Endometrium (tissue), 2 donors: ENCODE data around the gene TNNT3.
"Not testable (repeated sequence)": the region's sequence is repeated elsewhere in the genome, so short reads cannot be mapped to it uniquely, and the experiment has no call there.

ENCODE experiments used
- FAIRE-seq: peaks from 2 replicates; lab custom pipeline; 2012; peaks lifted over from hg19 to GRCh38; lab: Jason Lieb, UNC
- donor health status: control.
- donor health status: control.

Gene TNNT3

DNA sequence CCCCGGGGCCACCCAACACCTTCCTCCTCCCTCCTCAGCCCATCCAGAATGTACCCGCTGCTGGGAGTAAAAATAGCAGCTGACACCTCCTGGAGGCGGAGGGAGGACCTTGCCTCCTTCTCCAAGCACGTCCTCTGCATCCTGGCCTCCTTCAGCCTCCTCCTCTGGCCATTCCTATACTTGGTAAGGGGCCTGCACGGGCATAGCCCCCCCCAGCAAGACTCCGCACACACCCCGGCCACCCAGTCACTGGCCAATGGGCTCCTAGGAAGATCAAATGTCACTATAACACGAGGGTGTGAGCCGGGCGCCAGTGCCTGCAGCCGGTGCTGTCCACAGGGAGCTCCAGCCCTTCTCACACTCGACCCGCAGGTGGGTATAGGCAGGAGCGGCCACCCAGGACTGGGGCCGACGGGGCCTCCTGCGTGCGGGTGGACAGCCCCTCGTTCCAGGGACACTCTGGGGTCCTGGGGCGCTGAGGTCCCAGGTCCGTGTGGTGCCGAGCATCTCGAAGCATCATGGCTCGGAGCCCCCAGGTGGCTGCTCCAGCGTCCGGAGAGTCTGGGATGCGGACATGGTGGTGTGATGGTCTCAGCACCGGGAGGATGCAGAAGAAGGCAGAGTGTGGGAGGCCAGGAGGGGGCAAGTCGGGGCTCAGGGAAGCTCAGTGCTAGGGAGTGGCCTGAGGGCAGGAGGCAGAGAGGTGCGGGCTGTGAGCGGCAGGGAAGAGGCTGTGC is at the start of gene TNNT3:
TNNT3 (plus strand) TSS at position 313 of the 737 bp plus-strand sequence. CDS start 3,172 bp downstream, outside the sequence.
- no peak for FAIRE-seq

GRCh38 chr11:1870326-1870696 is 49.2 kb upstream of the TNNT3 start:
- no peak for FAIRE-seq

- no peak for FAIRE-seq
Measured at GRCh38 chr11:1870721-1871466, 48.6 kb upstream of the TNNT3 start.

- FAIRE-seq = no peak
Measured at GRCh38 chr11:1871531-1871930, 48.0 kb upstream of the TNNT3 start.

DNA sequence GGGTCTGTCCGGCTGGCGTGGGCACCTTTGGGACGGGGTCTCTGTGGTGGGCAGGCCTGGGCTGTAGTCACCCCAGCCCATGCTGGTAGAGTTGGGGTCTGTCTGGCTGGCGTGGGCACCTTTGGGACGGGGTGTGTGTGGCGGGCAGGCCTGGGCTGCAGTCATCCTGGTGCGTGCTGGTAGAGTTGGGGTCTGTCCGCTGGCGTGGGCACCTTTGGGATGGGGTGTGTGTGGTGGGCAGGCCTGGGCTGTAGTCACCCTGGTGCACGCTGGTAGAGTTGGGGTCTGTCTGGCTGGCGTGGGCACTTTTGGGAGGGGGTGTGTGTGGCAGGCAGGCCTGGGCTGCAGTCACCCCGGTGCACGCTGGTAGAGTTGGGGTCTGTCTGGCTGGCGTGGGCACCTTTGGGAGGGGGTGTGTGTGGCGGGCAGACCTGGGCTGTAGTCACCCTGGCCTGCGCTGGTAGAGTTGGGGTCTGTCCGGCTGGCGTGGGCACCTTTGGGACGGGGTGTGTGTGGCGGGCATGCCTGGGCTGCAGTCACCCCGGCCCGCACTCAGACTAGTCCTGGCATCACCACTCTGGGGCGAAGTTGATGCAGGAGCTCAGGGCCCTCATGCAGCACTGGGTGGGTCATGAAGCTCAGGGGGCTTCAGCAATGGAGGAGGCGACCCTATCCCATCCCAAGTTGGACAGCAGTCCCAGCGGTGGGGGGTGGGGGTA is 47.1 kb upstream of the TNNT3 start:
- FAIRE-seq = no peak

DNA sequence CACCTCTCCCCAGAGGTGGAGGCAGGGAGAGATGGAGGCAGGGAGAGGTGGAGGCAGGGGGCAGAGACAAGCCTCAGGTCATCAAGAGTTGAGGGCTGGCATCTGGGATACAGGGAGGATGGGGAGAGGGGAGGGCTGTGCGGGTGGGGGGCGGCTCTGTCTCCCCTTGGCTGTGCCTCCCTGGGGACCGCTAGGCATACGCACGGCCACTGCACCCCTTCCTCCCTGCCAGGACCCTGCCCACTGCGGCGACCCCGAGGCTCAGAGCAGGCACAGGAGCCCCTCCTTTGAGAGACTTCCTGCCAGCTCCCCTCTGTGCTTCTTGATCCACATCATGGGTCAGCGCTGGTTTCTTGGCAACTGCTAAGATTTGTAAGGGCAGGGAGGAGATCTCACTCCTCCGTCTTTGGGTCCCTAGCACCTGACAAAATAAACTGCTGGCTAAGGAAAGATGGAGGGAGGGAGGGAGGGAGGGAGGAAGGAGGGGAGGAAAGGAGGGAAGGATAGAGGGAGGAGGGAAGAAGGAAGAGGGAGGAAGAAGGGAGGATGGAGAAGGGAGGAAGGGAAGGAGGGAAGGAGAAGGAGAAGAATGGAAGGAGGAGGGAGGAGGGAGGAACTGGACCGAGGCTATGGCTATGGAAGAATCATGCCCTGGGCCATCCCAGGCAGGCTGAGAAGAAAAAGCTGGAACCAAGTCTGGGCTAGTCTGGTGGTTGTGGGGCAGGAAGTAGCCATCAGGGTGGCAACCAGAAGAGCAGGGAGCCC is 46.3 kb upstream of the TNNT3 start:
- FAIRE-seq = no peak

DNA sequence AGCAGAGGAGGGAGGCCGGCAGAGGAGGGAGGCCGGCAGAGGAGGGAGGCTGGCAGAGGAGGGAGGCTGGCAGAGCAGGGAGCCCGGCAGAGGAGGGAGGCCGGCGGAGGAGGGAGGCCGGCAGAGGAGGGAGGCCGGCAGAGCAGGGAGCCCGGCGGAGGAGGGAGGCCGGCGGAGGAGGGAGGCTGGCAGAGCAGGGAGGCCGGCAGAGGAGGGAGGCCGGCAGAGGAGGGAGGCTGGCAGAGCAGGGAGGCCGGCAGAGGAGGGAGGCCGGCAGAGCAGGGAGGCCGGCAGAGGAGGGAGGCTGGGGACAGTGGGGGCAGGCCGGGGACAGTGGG is 45.7 kb upstream of the TNNT3 start:
- not testable (repeated sequence) for FAIRE-seq

GRCh38 chr11:1874441-1875092 is 44.9 kb upstream of the TNNT3 start:
- FAIRE-seq = not testable (repeated sequence)

DNA sequence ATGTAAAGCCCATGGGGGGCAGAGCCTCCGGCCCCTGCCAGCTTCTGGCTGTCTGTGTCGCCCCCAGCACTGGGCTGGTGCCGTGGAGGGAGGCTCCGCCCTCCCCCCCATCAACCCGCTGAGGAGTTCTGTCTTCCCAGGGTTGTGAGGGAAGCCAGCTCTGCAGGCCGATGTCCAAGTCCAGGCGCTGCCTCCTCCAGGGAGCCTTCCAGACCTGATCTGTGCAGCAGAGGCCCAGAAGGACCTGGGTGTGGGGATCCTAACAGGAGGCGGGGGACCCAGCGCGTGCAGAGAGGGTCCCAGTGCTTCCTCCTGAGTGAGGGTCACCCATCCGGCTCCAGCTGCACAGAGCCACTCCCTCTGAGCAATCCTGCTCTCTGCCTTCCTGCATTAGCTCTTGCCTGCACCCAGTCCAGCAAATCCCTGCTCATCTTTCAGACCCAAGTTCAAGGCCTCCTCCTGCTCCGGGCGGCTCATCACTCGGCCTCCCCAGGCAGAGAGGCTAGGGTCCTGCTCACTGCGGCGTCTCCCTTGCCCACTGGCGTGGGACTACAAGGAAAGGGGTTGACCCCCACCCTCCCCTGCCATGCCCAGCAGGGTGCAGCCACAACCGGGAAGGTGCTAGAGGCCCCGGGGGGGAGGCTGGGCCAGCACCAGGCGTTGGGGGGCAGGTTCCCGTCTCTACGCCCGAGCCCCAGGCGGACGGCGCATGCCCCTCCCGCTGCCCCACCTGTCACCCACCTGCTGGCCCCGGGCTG is 44.2 kb upstream of the TNNT3 start:
- FAIRE-seq = no peak

DNA sequence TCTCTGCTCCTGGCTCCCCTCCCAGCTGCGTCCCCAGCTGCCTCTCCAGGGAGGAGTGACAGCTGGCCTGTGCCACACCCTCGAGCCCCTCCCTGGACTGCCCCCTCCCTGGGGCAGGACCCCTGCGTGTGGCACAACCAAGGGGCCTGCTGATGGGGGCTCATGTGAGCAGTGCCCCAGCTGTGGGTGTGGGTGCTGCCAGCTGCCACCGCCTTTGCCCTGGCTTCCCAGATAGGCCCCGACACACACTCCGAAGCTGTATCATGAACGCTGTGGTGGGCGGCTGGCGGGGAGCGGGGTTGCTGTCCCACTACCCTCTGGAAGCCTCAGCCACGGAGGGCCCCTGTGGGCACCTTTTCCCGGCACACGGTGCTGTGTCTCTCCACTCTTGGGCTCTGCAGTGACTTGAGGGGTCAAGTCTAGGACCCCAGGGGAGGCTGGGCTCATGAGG is 43.6 kb upstream of the TNNT3 start:
- not testable (repeated sequence) for FAIRE-seq

DNA sequence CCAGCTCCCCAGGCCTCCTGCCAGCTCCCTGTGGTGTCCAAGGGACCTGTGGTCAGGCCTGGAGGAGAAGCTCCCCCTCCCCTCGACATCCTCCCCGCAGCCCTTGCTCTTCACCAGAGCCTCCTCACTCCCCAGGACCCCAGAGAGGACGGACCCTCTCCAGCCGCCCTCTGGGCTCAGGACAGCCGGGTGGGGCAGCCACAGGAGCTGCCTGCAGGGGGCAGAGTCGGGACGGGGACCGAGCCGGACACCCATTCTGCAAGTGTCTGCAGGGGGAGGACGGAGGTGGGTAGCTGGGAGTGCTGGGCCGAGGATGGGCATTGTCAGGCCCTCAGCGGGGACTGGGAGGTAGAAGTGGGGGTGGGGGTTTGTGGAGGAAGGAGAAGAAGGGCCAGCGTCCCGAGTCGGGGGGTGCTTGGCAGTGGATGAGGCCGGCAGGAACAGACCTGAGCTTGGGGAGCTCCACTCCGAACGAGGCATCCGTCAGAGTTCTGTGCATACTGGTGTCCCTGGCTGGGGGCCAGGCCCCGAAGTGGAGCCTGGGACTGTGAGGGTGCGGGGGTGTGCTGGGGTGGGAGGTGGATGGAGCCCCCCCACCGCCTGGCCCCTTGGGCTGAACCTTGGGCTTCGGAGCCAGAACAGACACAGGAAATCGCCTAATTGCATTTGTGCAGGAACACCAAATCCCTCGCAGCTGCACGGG is 43.0 kb upstream of the TNNT3 start:
- no peak for FAIRE-seq

GRCh38 chr11:1877211-1878136 is 42.0 kb upstream of the TNNT3 start:
- FAIRE-seq = no peak

DNA sequence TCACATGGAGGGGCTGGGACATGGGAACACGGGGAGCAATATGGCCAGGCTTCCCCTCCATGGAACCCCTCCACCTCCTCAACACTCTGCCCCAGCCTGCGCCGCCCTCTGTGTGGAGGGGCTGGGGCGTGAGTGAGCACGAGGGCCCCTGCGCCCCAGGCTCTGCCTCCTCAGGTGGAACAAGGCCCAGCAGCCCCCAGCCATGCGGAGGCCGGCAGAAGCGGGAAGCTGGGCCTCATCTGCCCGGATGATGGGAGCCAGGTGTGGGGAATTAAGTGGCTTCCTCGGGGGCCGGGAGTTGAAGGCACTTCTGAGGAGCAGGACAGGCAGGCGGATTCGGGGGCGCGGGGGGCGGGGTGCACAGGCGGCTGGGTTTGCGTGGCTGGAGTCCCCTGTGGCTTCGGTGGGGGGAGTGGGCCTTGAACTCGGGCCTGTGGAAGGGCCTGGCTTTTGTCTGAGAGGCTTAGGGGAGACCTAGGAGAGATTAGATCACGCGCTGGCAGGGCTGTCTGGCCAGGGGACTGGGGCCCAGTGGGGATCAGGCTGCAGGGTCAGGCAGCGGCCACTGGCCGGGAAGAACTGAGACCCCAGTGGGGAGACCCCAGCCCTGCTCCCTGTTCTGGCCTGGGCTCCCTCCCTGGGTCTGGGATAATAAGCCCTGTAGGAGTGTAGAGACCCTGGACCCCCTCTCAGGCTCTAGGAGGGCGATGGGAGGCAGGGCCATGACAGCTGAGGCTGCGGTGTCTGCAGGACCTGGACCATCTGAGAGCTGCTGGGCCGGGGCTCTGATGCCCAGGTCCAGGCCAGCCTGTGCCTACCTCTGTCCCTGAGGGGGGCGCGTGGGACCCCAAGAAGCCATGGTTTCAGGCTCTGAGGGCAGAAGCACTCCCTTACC is 41.1 kb upstream of the TNNT3 start:
- no peak for FAIRE-seq

- FAIRE-seq = no peak
Measured at GRCh38 chr11:1879342-1879940, 40.1 kb upstream of the TNNT3 start.

- FAIRE-seq = no peak
Measured at GRCh38 chr11:1879941-1880720, 39.4 kb upstream of the TNNT3 start.

DNA sequence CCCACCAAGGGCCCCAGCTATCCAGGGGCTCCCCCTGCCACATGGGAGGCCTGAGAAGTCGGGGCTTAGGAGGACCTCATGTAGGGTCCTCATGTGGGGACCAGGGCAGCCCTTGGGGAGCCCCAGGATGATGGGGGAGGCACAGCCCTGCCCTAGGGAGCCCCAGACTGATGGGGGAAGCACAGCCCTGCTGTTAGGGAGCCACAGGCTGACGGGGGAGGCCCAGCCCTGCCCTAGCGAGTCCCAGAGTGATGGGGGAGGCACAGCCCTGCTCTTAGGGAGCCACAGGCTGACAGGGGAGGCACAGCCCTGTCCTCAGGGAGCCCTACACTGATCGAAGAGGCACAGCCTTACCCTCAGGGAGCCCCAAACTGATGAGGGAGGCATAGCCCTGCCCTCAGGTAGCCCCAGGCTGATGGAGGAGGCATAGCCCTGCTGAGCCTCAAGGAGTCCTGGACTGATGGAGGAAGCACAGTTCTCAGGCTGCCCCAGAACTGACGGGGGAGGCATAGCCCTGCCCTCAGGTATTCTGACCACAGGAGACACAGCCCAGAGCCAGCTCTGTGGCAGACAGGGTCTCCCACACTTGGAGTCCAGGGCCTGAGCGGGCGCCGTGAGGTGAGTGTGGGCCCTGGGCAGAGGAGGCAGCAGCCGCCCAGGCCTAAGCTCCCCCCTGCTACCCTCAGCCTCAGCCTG is 38.6 kb upstream of the TNNT3 start:
- no peak for FAIRE-seq
